NCI-H526 treated with DMSO at 0.1 percent for 48 hours (cell line): ENCODE results near the gene HSF2BP.
"Not testable (repeated sequence)": the region's sequence is repeated elsewhere in the genome, so short reads cannot be mapped to it uniquely, and the experiment has no call there.

Source experiments
- DNase-seq: peaks from one replicate; lab custom pipeline; 2025; lab: John Stamatoyannopoulos, UW

HSF2BP gene

DNA sequence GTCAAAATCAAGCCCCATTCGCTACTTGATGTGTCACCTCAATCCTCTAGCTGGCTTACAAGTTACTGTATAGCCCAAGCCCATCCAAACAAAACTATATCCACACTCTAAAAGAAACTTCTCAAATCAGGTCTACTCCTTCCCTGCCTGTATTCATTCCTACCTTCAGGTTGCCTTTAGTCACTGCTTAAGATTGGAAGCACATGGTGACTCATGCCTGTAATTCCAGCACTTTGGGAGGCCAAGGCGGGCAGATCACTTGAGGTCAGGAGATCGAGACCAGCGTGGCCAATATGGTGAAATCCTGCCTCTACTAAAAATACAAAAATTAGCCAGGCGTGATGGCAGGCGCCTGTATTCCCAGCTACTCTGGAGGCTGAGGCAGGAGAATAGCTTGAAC is 7.4 kb downstream of the HSF2BP start:
- DNase-seq = not testable (repeated sequence)

DNA sequence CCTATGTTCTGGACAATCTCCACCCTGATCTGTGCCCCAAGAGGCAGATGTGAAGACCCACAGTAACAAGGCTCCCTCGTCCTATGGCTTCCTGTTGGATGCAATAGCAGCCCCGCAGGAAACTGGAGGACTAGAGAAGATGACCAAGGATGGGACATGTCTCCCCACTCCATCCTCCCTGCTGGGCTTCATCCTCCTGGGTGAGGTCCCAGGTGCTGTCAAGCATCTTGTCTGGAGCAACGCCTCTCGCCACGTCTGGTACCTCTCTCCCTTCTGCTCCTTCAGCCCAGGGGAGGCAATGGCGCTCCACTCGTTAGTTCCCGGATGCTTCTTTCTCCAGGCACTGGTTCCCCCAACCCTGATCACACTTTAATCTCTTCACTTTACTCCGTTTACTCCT is 11.1 kb downstream of the HSF2BP start:
- DNase-seq = no peak

DNA sequence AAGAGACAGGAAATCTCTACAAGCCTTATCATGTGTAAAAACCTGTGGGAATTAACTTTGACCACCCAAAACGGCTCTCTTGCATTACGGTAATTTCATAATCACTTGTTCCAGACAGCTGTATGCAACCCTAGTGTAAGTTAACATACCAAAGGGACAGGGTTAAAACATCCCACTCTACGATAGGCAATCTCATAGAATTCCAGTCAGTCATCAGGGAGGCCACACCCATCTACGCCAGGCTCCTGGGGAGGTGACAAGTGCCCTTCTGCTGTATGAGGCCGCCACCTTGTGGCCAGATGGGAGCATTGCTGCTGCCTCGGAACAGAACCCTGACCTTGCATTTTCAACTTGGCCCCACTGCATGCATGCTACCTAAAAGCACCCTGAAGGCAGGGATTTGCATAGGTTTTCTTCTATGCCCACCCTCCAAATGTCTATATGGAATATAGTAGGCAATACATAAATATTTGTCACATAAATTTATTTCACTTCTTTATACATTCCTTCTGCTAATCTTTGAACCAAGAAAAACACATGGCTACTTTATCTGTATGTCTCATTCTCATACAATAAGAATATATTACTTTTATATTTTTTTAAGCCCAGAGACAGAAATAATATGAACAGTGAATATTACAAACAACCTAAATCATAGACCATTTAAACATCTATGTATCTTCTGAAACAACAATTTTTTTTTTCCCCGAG is 12.6 kb downstream of the HSF2BP start:
- DNase-seq = peak; percentile 86

DNA sequence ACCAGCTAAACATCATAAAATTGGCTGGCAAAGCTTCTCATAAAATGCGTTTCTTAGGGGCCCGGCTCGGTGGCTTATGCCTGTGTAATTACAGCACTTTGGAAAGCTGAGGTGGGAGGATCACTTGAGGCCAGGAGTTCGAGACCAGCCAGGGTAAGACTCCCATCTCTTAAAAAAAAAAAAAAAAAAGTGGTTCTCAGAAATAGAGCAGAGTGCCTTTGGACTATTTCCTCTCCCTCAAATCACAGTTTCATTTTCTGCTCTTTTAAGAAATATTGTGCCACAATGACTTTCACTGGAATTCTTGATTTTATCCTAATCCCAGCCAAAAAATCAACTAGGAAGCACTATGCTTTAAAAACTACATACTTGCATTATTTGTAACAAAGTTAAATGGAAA is 13.3 kb downstream of the HSF2BP start:
- no peak for DNase-seq

DNA sequence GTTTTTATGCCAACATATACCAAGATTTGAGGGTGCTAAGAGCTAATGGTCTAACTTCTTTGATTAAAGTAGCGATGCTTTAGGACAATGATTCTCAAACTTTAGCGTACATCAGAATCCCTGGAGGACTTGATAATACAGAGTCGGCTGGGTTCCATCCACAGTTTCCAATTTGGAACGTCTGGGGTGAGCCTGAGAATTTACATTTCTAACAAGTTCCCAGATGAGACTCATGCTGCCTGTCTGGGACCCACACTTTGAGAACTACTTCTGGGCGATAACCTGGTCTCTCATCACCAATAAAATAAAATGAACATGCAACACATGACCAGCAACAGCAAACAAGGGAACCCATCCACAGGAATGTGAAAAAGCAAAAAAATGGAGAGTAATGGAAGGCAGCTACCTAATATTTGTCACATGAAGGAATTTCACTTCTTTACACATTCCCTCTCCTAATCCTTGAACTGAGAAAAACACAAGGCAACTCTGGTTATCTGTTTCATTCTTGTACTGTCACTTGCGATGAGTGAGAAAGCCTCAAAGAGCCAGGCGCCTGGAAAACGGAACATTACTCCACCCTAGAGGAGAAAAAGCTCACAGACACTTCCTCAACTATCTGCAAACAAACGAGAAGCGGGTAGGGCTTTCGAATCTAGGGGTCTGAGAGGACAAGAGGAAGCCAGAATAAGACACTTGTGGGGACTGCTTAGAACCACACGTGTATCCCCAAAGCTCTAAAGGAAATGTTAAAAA is 14.0 kb downstream of the HSF2BP start:
- peak; percentile 26 for DNase-seq

DNA sequence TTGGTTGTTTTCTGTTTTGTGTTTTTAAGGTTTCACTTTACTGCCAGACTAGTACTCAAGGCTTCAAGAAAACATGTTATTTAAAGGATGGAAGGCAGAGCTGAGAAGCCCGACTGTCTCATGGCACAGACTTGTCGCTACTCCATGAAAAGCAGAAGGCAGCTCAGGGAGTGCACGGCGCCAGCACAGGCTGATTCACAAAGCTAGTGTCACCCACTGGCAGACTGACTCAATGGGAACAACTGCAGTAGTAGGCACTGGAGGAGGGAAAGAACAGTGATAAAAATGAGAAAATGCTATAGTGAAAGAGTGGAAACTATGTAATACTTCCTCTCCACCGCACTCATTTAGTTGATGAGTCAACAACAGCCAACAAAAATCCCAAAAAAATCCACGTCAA is 14.7 kb downstream of the HSF2BP start:
- no peak for DNase-seq

DNA sequence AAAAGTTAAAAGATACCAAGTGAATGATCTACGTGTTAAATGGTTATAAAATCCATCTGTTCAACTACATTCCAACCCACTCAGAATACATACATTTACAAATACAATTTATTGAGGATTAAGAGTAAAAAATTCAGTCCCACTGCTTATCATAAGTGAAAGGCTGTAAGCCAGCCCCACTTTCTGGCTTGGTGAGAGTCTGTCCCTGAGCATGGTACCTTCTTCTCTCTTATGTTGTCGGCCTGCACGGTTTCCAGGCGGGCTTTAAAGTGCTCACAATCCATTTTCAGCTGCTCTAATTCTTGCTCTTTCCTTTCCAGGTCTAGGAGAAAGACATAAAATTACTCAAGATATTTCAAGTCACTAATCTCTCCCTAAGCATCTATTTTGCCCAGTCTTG is 15.2 kb downstream of the HSF2BP start:
- DNase-seq = no peak

DNA sequence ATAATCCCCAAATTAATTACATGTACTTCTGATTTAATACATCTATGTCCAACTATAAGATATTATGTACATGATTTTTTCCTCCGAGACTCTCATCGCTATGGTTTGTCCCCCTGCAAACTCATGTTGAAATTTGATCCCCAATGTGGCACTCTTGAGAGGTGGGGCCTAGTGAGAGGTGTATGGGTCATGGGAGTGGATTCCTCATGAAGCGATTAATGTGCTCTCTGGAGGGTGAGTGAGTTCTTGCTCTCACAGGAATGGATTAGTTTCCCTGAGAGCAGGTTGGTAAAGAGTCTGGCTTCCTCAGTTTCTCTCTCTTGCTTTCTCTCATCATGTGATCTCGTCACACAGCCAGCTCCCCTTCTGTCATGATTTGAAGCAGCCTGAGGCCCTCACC is 16.1 kb downstream of the HSF2BP start:
- DNase-seq = no peak

DNA sequence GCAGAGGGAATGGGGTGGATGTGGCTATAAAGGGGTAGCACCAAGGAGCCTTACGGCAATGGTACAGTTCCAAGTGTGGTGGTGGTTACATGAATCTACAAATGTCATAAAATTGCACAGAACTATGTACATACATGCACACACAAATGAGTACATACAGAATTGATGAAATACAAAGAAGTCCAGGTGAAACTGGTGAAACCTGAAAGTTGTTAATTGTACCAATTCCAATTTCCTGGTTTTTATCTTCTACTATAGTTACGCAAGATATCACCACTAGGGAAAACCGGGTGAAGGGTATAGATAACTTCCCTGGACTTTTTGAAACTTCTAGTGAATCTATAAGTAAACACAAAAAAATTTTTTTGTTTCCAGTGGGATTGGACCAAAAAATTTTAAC is 18.9 kb downstream of the HSF2BP start:
- no peak for DNase-seq

DNA sequence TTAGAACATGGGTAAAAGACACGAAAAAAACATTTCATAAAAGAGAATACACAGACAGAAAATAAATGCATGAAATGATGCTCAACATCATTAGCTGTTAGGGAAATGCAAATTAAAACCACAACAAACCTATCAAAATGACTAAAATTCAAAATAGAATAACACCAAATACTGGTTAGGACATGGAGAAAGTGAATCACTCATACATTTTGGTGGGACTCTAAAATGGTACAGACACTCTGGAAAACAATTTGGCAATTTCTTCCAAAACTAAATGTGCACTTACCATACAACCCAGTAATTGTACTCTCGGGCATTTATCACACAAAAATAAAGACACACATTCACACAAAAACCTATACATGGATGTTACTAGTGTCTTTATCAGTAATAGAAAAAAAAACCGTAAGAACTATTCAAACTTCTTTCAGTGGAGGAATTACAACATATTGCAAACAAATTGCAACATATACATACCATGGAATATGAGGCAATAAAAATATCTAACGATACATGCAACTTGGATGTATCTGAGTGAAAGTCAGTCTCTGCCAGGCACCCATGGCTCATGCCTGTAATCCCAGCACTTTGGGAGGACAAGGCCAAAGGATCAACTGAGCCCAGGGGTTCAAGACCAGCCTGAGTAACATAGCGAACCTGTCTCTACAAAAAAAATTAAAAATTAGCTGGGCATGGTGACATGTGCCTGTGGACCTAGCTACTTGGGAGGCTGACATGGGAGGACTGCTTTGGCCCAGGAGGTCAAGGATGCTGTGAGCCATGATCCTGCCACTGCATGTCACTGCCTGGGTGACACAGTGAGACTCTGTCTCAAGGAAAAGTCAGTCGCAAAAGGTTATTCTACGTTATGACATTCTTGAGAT is 19.6 kb downstream of the HSF2BP start:
- DNase-seq = peak; percentile 19

DNA sequence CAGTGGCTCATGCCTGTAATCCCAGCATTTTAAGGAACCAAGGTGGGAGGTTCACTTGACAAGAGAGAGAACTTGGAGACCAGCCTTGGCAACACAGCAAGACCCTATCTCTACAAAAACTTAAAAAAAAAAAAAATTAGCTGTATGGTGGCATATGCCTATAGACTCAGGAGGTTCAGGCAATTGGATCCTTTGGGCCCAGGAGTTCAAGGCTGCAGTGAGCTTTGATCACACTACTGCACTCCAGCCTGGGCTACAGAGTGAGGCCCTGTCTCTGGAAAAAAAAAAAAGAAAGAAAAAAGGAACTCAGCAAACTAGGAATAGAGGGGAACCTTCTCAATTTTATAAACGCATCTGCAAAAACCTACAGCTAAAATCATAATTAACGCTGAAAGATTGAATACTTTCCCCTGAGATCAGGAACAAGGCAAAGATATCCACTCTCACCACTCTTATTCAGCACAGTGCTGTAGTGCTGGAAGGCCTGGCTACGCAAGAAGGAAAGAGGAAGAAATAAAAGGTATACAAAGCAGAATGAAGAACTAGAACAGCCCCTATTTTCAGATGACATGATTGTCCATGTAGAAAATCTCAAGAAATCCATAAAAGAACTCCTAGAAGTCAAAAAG is 21.6 kb downstream of the HSF2BP start:
- no peak for DNase-seq

DNA sequence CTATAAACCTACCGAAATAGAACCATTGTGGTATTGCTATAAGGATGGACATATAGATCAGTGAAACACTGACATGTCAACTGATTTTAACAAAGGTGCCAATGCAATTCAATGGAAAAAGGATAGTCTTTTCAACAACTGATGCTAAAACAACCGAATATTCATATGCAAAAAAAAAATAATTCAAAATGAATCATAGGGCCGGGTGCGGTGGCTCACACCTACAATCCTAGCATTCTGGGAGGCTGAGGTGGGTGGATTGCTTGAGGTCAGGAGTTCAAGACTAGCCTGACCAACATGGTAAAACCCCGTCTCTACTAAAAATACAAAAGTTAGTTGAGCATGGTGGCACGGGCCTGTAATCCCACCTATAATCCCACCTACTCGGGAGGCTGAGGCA is 23.9 kb downstream of the HSF2BP start:
- no peak for DNase-seq

DNA sequence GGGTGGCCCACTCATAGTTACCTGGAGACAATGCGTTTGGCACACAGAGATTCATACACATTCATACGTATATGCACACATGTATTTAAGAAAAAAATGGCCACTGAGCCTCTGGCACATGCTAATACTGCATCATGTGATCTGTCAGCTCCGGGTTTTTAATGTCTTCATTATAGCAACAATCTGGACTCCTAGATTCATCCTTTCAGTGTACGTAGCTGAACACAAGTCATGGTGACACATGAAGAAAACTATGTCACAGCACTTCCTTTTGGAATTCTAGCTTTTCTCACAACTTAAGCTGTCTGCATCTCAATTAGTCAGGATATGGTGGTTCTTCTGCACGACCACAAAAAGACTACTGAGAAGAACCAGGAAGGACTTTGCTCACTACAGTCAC is 24.7 kb downstream of the HSF2BP start:
- no peak for DNase-seq

DNA sequence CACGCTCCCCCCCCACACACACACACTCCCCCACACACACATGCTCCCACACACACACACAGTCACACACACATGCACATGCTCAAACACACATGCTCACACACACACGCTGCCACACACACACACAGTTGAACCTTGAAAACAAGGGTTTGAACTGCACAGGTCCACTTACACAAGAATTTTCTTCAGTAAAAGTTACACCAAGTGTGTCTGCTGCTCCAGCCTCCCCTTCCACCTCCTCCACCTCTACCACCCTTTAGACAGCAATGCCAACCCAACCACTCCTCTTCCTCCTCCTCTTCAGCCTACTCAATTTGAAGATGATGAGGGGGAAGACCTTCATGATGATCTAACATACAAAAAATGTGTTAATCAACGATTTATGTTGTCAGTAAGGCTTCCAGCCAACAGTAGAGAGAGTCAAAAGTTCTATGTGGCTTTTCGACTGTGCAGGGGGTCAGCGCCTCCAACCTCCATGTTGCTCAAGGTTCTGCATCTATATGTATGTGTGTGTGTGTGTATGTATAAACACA is 26.8 kb downstream of the HSF2BP start:
- DNase-seq = no peak

DNA sequence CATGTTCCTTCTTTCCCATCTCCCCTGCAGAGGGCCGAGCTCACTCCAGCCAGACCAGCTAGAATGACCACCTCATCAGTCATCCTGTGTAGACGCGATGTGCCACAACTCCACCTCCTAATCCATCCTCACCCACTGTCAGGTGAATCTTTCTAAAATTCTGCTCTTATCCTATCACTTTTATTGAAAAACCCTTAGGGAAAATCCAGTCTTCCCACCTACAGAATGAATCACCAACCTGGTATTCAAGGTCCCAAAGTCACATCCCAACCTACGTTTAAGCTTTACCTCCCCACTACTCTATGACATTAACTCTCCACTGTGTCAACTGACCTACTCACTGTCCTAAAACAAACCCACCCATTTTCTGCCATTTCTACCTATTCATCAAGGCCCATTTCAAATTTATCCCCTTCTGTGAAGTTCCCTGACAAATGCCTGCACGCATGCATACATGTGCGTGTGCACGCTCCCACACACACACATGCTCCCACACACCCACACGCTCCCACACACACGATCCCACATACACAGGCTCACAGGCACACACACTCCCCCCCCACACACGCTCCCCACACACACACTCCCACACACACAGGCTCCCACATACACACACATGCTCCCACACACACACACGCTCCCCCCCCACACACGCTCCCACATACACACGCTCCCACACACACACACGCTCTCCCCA is 27.7 kb downstream of the HSF2BP start:
- DNase-seq = no peak

DNA sequence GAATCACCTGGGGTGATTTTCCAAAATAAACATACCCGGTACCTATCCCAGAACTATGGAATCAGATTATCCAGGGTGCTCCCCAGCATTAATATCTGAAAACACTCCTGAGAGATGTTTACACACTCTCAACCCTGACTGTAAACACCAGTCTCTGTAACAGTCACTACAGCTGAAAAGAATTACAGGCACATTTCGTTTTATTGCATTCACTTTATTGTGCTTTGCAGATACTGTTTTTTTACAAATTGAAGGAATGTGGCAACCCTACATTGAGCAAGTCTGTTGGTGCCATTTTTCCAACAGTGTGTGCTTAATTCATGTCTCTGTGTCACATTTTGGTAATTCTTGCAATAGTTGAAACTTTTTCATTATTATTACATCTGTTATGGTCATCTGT is 31.8 kb downstream of the HSF2BP start:
- no peak for DNase-seq

DNA sequence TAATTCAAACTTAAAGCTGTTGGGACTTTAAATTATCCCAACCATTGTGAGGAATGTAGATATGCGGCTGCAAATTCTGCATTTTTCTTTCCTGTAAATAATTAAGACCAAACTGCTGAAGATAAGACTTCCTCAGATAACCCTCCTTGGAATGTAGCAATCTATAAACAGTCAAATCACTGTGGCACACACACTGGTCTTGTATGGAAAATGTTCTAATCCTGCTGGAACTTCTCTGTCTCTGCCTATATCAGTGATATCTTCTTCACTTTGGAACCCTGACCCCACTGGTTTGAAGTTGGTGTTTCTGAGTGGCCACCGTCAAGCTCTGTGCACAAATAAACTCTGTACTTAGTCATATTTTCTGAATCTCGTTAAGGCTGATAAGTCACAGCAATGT is 32.9 kb downstream of the HSF2BP start:
- DNase-seq = no peak

DNA sequence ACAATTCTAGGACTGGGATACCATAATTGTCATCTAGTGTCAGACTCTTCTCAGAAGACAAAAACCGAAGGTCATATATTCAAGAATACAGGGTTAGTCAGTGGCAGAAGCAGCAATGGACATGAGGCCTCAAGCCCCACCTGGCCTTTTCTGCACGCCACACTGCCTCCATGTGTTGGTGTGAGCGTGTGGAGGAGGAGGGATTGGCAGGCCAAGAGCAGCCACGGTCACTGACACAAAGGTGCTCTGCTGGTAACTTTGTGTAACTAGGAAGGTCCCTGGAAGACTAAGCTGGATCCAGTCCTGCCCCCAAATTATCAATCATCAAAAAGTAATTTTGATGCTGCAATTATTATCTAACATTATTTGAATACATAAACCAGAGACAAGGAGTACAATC is 34.9 kb downstream of the HSF2BP start:
- no peak for DNase-seq

DNA sequence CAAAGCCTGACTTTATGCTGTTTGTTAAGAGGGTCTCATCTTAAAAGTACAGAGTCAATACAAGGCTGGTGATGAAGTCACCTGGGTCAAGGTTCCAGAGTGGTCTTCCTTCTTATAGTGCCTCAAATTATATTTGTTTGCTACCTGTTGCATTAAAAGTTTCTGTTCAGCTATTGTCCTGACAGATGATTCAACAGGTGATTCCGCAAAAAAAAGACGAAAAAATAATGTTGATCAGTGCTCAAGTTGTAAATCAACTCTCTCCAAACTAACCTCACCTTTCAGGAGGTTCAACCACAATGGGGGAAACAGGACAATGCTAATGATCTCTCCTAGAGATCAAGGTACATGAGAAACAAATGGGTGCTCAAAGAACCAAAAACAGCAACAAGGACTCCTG is 35.7 kb downstream of the HSF2BP start:
- DNase-seq = no peak

DNA sequence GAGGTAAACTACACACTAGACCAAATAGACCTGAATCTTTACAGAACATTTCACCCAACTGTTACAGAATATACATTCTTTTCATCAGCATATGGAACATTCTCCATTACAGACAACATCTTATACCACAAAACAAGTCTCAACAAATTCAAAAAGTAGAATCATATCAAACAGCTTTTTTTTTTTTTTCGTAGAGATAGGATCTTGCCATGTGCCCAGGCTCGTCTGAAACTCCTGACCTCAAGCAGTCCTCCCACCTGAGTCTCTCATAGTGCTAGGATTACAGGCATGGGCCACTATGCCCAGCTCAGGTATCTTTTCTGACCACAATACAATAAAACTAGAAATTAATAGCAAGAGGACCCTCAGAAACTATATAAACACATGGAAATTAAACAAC is 36.5 kb downstream of the HSF2BP start:
- no peak for DNase-seq

DNA sequence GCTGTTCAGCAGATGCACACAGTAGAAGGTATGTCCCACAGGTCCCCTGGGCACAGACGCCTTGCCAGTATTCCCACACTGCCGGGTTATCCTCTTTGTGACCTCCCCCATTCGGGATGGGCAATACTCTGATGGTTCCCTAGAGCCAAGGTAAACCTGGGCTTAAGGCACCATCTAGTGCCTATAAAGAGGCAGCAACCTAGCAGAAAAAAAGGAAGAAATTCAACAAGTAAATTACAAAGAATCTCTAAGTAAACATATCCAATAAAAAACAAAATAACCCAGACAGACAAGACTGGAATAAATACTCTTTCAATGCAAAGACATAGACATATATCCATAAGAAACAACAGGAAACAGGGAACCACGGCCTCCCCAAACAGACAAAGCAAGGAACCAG is 39.4 kb downstream of the HSF2BP start:
- DNase-seq = no peak

DNA sequence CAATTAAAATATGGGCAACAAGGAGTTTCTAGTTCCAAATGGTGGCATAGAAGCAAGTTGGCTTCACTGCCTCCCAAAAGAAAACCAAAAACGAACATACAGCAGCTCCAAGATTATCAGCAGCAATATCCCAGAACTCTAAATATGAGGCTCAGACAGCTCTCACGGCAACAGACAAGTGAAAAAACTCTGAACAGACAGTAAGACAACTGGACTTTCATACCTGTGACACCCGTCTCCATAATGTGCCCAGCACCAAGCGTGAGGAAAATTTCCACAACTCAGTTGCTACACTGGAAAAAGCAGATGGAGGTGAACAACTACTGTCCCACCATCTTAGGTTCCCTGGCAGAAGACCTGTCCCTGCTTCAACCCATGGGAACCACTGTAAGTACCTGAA is 39.9 kb downstream of the HSF2BP start:
- no peak for DNase-seq
